ENCODE data around the gene STARD8.

STARD8 gene

DNA sequence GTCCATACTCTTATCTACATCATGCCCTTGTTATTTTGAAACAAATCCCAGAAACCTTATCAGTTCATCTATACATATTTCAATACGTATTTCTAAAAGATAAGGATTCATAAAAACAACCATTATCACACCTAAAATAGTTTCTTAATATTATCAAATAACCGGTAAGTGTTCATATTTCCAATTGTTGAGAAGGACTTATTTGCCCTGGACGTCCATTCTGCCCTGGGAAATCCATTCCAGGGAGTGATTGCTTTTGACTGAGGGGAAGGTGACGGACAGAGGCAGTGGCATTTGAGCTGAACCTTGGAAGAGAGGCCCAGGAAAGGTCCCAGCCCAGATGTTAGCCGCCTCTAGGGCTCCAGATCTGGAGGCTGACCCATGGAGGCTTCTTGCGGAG lies 49.6 kb downstream of the STARD8 start:
- no peak for DNase-seq (ENCODE audit: low read depth)
- TF ChIP-seq CTCF (conservative IDR thresholded peaks at IDR 0.05; ENCODE audit: low read depth, low read length): no peak
- H3K4me3 ChIP-seq (ENCODE audit: low read length): no peak overlapping the region

GRCh38 chrX:68697465-68698125 lies 50.1 kb downstream of the STARD8 start:
- no peak for TF ChIP-seq CTCF (conservative IDR thresholded peaks at IDR 0.05; ENCODE audit: low read depth, low read length)
- no peak overlapping the region for H3K4me3 ChIP-seq (ENCODE audit: low read length)
- DNase-seq (ENCODE audit: low read depth): no peak

GRCh38 chrX:68698942-68699341 lies 51.5 kb downstream of the STARD8 start:
- no peak overlapping the region for H3K4me3 ChIP-seq (ENCODE audit: low read length)
- TF ChIP-seq CTCF (conservative IDR thresholded peaks at IDR 0.05; ENCODE audit: low read depth, low read length): no peak
- no peak for DNase-seq (ENCODE audit: low read depth)

GRCh38 chrX:68699960-68700746 lies 52.7 kb downstream of the STARD8 start:
- TF ChIP-seq CTCF (conservative IDR thresholded peaks at IDR 0.05; ENCODE audit: low read depth, low read length): no peak
- DNase-seq (ENCODE audit: low read depth): no peak
- no peak overlapping the region for H3K4me3 ChIP-seq (ENCODE audit: low read length)

GRCh38 chrX:68703369-68703768 lies 55.9 kb downstream of the STARD8 start:
- no peak for TF ChIP-seq CTCF (conservative IDR thresholded peaks at IDR 0.05; ENCODE audit: low read depth, low read length)
- DNase-seq (ENCODE audit: low read depth): no peak
- no peak overlapping the region for H3K4me3 ChIP-seq (ENCODE audit: low read length)

DNA sequence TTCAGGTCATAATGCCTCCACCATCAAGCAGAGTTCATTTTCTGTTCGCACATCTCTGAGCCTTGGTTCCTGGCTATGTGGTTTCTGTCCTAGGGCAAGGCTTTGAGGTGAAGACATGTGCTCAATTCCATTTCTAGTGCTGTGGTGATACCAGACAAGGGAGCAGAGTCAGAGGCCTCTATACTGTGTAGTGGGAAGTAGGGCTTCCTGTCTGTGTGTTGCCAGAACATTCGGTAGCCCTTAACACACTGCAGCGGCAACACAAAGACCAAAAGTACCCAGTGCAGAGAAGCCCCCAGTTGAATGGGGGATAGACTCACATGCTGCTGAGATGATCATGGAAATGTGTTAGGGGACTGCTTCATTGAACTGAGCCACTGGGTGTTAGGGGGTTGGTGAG lies 56.4 kb downstream of the STARD8 start:
- no peak for DNase-seq (ENCODE audit: low read depth)
- no peak for TF ChIP-seq CTCF (conservative IDR thresholded peaks at IDR 0.05; ENCODE audit: low read depth, low read length)
- H3K4me3 ChIP-seq (ENCODE audit: low read length): no peak overlapping the region

GRCh38 chrX:68705986-68706385 lies 58.5 kb downstream of the STARD8 start:
- no peak for TF ChIP-seq CTCF (conservative IDR thresholded peaks at IDR 0.05; ENCODE audit: low read depth, low read length)
- H3K4me3 ChIP-seq (ENCODE audit: low read length): no peak overlapping the region
- DNase-seq (ENCODE audit: low read depth): no peak
